Lower leg skin (tissue), 3 donors: ENCODE measurements around the gene MORN4.
"Not testable (repeated sequence)": the region's sequence is repeated elsewhere in the genome, so short reads cannot be mapped to it uniquely, and the experiment has no call there.

Experiments used
- POLR2A ChIP-seq, 2 donors: fragments of 450-650 bp; IDR thresholded peaks; one replicate each; pipeline ENCODE4 v1.6.1; 2016 to 2017; ENCODE audit warnings: antibody characterized with exemption in 2 of 2, mild to moderate bottlenecking in 1 of 2, moderate library complexity in 1 of 2
- TF ChIP-seq, protein P1 (sequence below), 3 donors: fragments of 450-650 bp; IDR thresholded peaks; one replicate each; pipeline ENCODE4 v1.5.1; 2016; ENCODE audit warnings: antibody characterized with exemption in 3 of 3, mild to moderate bottlenecking in 3 of 3, moderate library complexity in 2 of 3

DNA sequence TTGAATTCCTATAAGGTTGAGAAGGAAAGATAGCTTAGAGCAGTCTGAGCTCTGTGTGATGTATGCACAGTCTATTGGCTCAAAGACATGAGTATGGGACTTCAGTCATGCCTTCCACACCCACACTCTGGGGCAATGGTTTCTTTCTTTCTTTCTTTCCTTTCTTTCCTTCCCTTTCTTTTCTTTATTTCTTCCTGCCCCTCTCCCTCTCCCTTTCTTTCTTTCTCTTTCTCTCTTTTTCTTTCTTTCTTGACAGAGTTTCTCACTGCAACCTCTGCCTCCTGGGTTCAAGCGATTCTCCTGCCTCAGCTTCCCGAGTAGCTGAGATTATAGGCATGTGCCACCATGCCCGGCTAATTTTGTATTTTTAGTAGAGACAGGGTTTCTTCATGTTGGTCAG is 5.8 kb upstream of the MORN4 start:
- TF ChIP-seq, protein P1, sequence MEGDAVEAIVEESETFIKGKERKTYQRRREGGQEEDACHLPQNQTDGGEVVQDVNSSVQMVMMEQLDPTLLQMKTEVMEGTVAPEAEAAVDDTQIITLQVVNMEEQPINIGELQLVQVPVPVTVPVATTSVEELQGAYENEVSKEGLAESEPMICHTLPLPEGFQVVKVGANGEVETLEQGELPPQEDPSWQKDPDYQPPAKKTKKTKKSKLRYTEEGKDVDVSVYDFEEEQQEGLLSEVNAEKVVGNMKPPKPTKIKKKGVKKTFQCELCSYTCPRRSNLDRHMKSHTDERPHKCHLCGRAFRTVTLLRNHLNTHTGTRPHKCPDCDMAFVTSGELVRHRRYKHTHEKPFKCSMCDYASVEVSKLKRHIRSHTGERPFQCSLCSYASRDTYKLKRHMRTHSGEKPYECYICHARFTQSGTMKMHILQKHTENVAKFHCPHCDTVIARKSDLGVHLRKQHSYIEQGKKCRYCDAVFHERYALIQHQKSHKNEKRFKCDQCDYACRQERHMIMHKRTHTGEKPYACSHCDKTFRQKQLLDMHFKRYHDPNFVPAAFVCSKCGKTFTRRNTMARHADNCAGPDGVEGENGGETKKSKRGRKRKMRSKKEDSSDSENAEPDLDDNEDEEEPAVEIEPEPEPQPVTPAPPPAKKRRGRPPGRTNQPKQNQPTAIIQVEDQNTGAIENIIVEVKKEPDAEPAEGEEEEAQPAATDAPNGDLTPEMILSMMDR (IDR thresholded peaks at IDR 0.05) = not testable (repeated sequence)
- TF ChIP-seq POLR2A (IDR thresholded peaks at IDR 0.05) = not testable (repeated sequence)
